MM.1S (cell line): ENCODE results near the gene INPP5F.

ENCODE experiments used
- EZH2 ChIP-seq: fragments of 300-600 bp; sonication (generic); optimal IDR thresholded peaks from 2 replicates; pipeline ENCODE3; 2017; ENCODE audit warnings: low read depth, mild to moderate bottlenecking, antibody characterized with exemption, low read length, mixed read lengths
- TF ChIP-seq, protein P1 (sequence below): fragments of 300-600 bp; sonication (generic); IDR thresholded peaks from 2 replicates; pipeline ENCODE4 v1.5.1; 2016; ENCODE audit warnings: antibody characterized with exemption, low read length, mixed read lengths

DNA sequence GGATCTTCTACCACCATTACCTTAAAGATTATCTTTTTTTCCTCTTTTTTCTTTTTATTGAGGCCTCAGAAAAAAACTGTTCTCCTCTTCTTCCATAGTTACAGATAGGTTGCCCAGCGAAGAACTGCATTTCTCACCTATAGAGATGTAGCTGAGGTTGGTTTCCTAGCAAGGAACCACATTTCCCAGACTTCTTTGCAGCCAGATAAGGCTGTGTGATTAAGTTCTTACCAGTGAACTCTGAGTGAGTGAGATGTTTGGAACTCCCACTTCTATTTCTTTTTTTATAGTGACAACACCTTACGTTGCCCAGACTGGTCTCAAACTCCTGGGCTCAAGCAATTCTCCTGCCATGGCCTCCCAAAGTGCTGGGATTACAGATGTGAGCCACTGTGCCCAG is 152.7 kb downstream of the INPP5F start:
- TF ChIP-seq, protein P1, sequence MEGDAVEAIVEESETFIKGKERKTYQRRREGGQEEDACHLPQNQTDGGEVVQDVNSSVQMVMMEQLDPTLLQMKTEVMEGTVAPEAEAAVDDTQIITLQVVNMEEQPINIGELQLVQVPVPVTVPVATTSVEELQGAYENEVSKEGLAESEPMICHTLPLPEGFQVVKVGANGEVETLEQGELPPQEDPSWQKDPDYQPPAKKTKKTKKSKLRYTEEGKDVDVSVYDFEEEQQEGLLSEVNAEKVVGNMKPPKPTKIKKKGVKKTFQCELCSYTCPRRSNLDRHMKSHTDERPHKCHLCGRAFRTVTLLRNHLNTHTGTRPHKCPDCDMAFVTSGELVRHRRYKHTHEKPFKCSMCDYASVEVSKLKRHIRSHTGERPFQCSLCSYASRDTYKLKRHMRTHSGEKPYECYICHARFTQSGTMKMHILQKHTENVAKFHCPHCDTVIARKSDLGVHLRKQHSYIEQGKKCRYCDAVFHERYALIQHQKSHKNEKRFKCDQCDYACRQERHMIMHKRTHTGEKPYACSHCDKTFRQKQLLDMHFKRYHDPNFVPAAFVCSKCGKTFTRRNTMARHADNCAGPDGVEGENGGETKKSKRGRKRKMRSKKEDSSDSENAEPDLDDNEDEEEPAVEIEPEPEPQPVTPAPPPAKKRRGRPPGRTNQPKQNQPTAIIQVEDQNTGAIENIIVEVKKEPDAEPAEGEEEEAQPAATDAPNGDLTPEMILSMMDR: no peak
- no peak for TF ChIP-seq EZH2
